Lower leg skin (tissue), 3 donors: ENCODE data around the gene USP34.

ENCODE experiments used
- POLR2A ChIP-seq, 2 donors: fragments of 450-650 bp; IDR thresholded peaks; one replicate each; pipeline ENCODE4 v1.6.1; 2016 to 2017; ENCODE audit warnings: antibody characterized with exemption in 2 of 2, mild to moderate bottlenecking in 1 of 2, moderate library complexity in 1 of 2
- TF ChIP-seq, protein P1 (sequence below), 3 donors: fragments of 450-650 bp; IDR thresholded peaks; one replicate each; pipeline ENCODE4 v1.5.1; 2016; ENCODE audit warnings: antibody characterized with exemption in 3 of 3, mild to moderate bottlenecking in 3 of 3, moderate library complexity in 2 of 3

DNA sequence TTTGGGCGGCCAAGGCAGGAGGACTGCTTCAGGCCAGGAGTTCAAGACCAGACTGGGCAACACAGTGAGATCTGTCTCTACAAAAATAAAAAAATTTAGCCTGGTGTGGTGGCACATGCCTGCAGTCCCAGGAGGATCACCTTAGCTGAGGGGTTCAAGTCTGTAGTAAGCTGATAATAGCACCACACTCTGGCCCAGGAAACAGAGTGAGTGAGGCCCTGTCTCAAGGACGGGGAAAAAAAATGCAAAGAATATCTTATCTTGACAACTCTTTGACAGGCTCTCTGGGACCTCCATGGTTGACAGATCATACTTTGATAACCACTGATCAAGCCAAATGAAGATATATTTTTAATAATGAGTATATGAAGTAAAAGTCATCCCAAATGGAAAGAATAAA lies 22.7 kb downstream of the USP34 start:
- TF ChIP-seq, protein P1, sequence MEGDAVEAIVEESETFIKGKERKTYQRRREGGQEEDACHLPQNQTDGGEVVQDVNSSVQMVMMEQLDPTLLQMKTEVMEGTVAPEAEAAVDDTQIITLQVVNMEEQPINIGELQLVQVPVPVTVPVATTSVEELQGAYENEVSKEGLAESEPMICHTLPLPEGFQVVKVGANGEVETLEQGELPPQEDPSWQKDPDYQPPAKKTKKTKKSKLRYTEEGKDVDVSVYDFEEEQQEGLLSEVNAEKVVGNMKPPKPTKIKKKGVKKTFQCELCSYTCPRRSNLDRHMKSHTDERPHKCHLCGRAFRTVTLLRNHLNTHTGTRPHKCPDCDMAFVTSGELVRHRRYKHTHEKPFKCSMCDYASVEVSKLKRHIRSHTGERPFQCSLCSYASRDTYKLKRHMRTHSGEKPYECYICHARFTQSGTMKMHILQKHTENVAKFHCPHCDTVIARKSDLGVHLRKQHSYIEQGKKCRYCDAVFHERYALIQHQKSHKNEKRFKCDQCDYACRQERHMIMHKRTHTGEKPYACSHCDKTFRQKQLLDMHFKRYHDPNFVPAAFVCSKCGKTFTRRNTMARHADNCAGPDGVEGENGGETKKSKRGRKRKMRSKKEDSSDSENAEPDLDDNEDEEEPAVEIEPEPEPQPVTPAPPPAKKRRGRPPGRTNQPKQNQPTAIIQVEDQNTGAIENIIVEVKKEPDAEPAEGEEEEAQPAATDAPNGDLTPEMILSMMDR (IDR thresholded peaks at IDR 0.05): no peak
- no peak for TF ChIP-seq POLR2A (IDR thresholded peaks at IDR 0.05)
